C4-2B (cell line): ENCODE data around the gene ASIP.

Source experiments
- H3K27ac ChIP-seq: fragments of 450-650 bp; 2 replicates; pipeline ENCODE4 v1.5.1; 2017
- CTCF ChIP-seq: fragments of 450-650 bp; conservative IDR thresholded peaks from 2 replicates; pipeline ENCODE4 v1.5.1; 2017; ENCODE audit warnings: mild to moderate bottlenecking
- ZFX ChIP-seq: fragments of 450-650 bp; IDR thresholded peaks from 2 replicates; pipeline ENCODE4 v1.6.1; 2017

ASIP gene

GRCh38 chr20:34260208-34260942, 19.2 kb downstream of the ASIP start:
- TF ChIP-seq CTCF (no peak), ZFX (no peak)
- no peak overlapping the region for H3K27ac ChIP-seq

- peak overlapping the region; percentile 63 for H3K27ac ChIP-seq
- no peak for TF ChIP-seq CTCF
Measured at GRCh38 chr20:34262488-34263288, 21.5 kb downstream of the ASIP start.

- H3K27ac ChIP-seq = peak overlapping the region; percentile 63
Measured at GRCh38 chr20:34263468-34263867, 22.2 kb downstream of the ASIP start.

- TF ChIP-seq ZFX = no peak
- no peak for TF ChIP-seq CTCF
- peak overlapping the region; percentile 77; the same call in 1 of the 2 replicates for H3K27ac ChIP-seq
Measured at GRCh38 chr20:34264141-34264540, 22.9 kb downstream of the ASIP start.

- H3K27ac ChIP-seq = no peak overlapping the region
- TF ChIP-seq CTCF = no peak
- TF ChIP-seq ZFX = no peak
Measured at GRCh38 chr20:34268145-34268544, 26.9 kb downstream of the ASIP start.

GRCh38 chr20:34268851-34269636, 27.8 kb downstream of the ASIP start:
- peak overlapping the region; percentile 77 for H3K27ac ChIP-seq
- TF ChIP-seq CTCF (no peak), ZFX (no peak)

GRCh38 chr20:34269996-34270627, 28.9 kb downstream of the ASIP start:
- peak overlapping the region; percentile 77 for H3K27ac ChIP-seq
- TF ChIP-seq CTCF = no peak
